IPS-20b (cell line): ENCODE data around the gene KDM7A.

Experiments used
- H3K27ac ChIP-seq: one replicate; pipeline ENCODE4 v1.5.1; 2013; ENCODE audit warnings: low read length
- H3K27me3 ChIP-seq: 2 replicates; pipeline ENCODE4 v1.6.1; 2013; ENCODE audit warnings: mild to moderate bottlenecking, low read length, inconsistent platforms; ENCODE audit not compliant: insufficient read depth
- H3K36me3 ChIP-seq: 2 replicates; pipeline ENCODE4 v1.6.1; 2013; ENCODE audit warnings: low read depth, mild to moderate bottlenecking, inconsistent platforms, low read length, moderate library complexity; ENCODE audit not compliant: insufficient read depth
- H3K4me1 ChIP-seq: 2 replicates; pipeline ENCODE4 v1.6.1; 2013; ENCODE audit warnings: mild to moderate bottlenecking, control low read depth, inconsistent platforms, low read length, moderate library complexity; ENCODE audit not compliant: insufficient read depth
- H3K4me3 ChIP-seq: 2 replicates; pipeline ENCODE4 v1.5.1; 2013; ENCODE audit warnings: mild to moderate bottlenecking, low read length, inconsistent platforms
- H3K9ac ChIP-seq: 2 replicates; pipeline ENCODE4 v1.6.1; 2013; ENCODE audit warnings: low read depth, mild to moderate bottlenecking, inconsistent platforms, low read length, moderate library complexity
- H3K9me3 ChIP-seq: 2 replicates; pipeline ENCODE4 v1.6.1; 2013; ENCODE audit warnings: mild to moderate bottlenecking, low read depth, low read length, inconsistent platforms; ENCODE audit not compliant: insufficient read depth

Gene KDM7A

GRCh38 chr7:140197218-140197890 lies 20.6 kb upstream of the KDM7A start:
- Histone ChIP-seq H3K9me3 (no peaks in the 10 kb centered on the region), H3K4me1 (no peaks in the 10 kb centered on the region)

GRCh38 chr7:140196361-140197217 lies 19.8 kb upstream of the KDM7A start:
- H3K36me3 ChIP-seq, result no peaks in the 10 kb centered on the region

More at GRCh38 chr7:140197218-140197890, 20.6 kb upstream of the KDM7A start:
- Histone ChIP-seq H3K4me3 (no peak overlapping the region), H3K27me3 (no peaks in the 10 kb centered on the region), H3K27ac (no peak overlapping the region), H3K36me3 (no peaks in the 10 kb centered on the region), H3K9ac (no peak overlapping the region)

GRCh38 chr7:140195859-140196258 lies 19.1 kb upstream of the KDM7A start:
- H3K4me1 ChIP-seq, result no peaks in the 10 kb centered on the region
- H3K36me3 ChIP-seq, result no peaks in the 10 kb centered on the region
- H3K9me3 ChIP-seq, result no peaks in the 10 kb centered on the region
- no peak overlapping the region for H3K27ac ChIP-seq
- no peak overlapping the region for H3K4me3 ChIP-seq
- H3K27me3 ChIP-seq, result no peaks in the 10 kb centered on the region
- H3K9ac ChIP-seq, result no peak overlapping the region

More at GRCh38 chr7:140196361-140197217, 19.8 kb upstream of the KDM7A start:
- Histone ChIP-seq H3K4me1 (no peaks in the 10 kb centered on the region), H3K9ac (no peak overlapping the region), H3K9me3 (no peaks in the 10 kb centered on the region), H3K27ac (no peak overlapping the region), H3K27me3 (no peaks in the 10 kb centered on the region), H3K4me3 (no peak overlapping the region)

GRCh38 chr7:140192620-140193019 lies 15.8 kb upstream of the KDM7A start:
- no peak overlapping the region for H3K27ac ChIP-seq
- H3K9ac ChIP-seq, result no peak overlapping the region
- no peaks in the 10 kb centered on the region for H3K9me3 ChIP-seq
- no peaks in the 10 kb centered on the region for H3K27me3 ChIP-seq
- H3K4me1 ChIP-seq, result no peaks in the 10 kb centered on the region; the same call in 1 of the 2 replicates
- H3K36me3 ChIP-seq, result no peaks in the 10 kb centered on the region
- H3K4me3 ChIP-seq, result no peak overlapping the region

- H3K4me3 ChIP-seq, result no peak overlapping the region
Observed at GRCh38 chr7:140192176-140192575, 15.4 kb upstream of the KDM7A start.

GRCh38 chr7:140190588-140190987 lies 13.8 kb upstream of the KDM7A start:
- H3K4me1 ChIP-seq, result no peaks in the 10 kb centered on the region; the same call in 1 of the 2 replicates
- H3K9ac ChIP-seq, result no peak overlapping the region
- no peaks in the 10 kb centered on the region for H3K27me3 ChIP-seq
- no peak overlapping the region for H3K27ac ChIP-seq
- H3K36me3 ChIP-seq, result no peaks in the 10 kb centered on the region
- no peak overlapping the region for H3K4me3 ChIP-seq
- no peaks in the 10 kb centered on the region for H3K9me3 ChIP-seq

More at GRCh38 chr7:140192176-140192575, 15.4 kb upstream of the KDM7A start:
- no peak overlapping the region for H3K27ac ChIP-seq
- no peaks in the 10 kb centered on the region; the same call in 1 of the 2 replicates for H3K4me1 ChIP-seq
- H3K9me3 ChIP-seq, result no peaks in the 10 kb centered on the region
- H3K9ac ChIP-seq, result no peak overlapping the region
- H3K36me3 ChIP-seq, result no peaks in the 10 kb centered on the region
- no peaks in the 10 kb centered on the region for H3K27me3 ChIP-seq

- Histone ChIP-seq H3K4me3 (no peak overlapping the region), H3K9me3 (no peaks in the 10 kb centered on the region), H3K4me1 (no peaks in the 10 kb centered on the region; the same call in 1 of the 2 replicates), H3K27ac (no peak overlapping the region), H3K9ac (no peak overlapping the region), H3K36me3 (no peaks in the 10 kb centered on the region), H3K27me3 (no peaks in the 10 kb centered on the region)
Observed at GRCh38 chr7:140189917-140190316, 13.1 kb upstream of the KDM7A start.

GRCh38 chr7:140182917-140183316 lies 6.1 kb upstream of the KDM7A start:
- Histone ChIP-seq H3K27me3 (peaks cover 17% of the 10 kb centered on the region), H3K9ac (no peak overlapping the region), H3K4me3 (no peak overlapping the region), H3K9me3 (no peaks in the 10 kb centered on the region), H3K36me3 (no peaks in the 10 kb centered on the region), H3K27ac (no peak overlapping the region), H3K4me1 (no peaks in the 10 kb centered on the region; the same call in 1 of the 2 replicates)

- Histone ChIP-seq H3K27ac (no peak overlapping the region), H3K27me3 (peaks cover 24% of the 10 kb centered on the region), H3K36me3 (no peaks in the 10 kb centered on the region), H3K4me1 (no peaks in the 10 kb centered on the region), H3K9me3 (no peaks in the 10 kb centered on the region), H3K9ac (no peak overlapping the region), H3K4me3 (no peak overlapping the region)
Observed at GRCh38 chr7:140179339-140179738, 2.6 kb upstream of the KDM7A start.

GRCh38 chr7:140176122-140176701 lies 571 bp downstream of the KDM7A start:
- Histone ChIP-seq H3K4me1 (no peaks in the 10 kb centered on the region), H3K36me3 (no peaks in the 10 kb centered on the region), H3K27me3 (peaks cover 24% of the 10 kb centered on the region), H3K4me3 (peak overlapping the region; percentile 86; the same call in 1 of the 2 replicates), H3K27ac (no peak overlapping the region), H3K9ac (peak overlapping the region; percentile 74; the same call in 1 of the 2 replicates), H3K9me3 (no peaks in the 10 kb centered on the region)

GRCh38 chr7:140175221-140176121 lies 1.3 kb downstream of the KDM7A start:
- Histone ChIP-seq H3K27ac (no peak overlapping the region), H3K27me3 (peaks cover 24% of the 10 kb centered on the region), H3K36me3 (no peaks in the 10 kb centered on the region), H3K9ac (peak overlapping the region; percentile 74; the same call in 1 of the 2 replicates), H3K9me3 (no peaks in the 10 kb centered on the region), H3K4me3 (peak overlapping the region; percentile 86), H3K4me1 (peaks cover 2% of the 10 kb centered on the region; the same call in 1 of the 2 replicates)
